Psoas muscle (tissue), 8 donors: Measurements from ENCODE around the gene PIK3AP1. TPM values are rescaled to one million over a fixed set of nuclear protein-coding genes. Genes with fewer than 3 reads are reported as not detected.
"Not testable (repeated sequence)": the region's sequence is repeated elsewhere in the genome, so short reads cannot be mapped to it uniquely, and the experiment has no call there.

ENCODE experiments used
- ATAC-seq, 4 donors: fragments of 200-7000 bp; cut with Tn5 transposase; one replicate each; pipeline ENCODE4 v1.9.1; 2020; ENCODE audit warnings: moderate library complexity in 3 of 4, mild to moderate bottlenecking in 2 of 4
- DNase-seq, 2 donors: peaks; one replicate each; pipeline ENCODE4 v3.0.0-alpha.2; 2020
- H3K27ac ChIP-seq: fragments of 200-600 bp; one replicate; pipeline ENCODE4 v1.8.0; 2022
- H3K27me3 ChIP-seq, 3 donors: fragments of 200-600 bp in 1 of 3; one replicate each; pipeline versions ENCODE4 v1.6.1 to v1.8.0; 2013 to 2022; ENCODE audit warnings: low read length in 2 of 3, mild to moderate bottlenecking in 2 of 3, moderate library complexity in 1 of 3; ENCODE audit not compliant: insufficient read depth in 3 of 3
- H3K36me3 ChIP-seq, 2 donors: fragments of 200-600 bp in 1 of 2; one replicate each; pipeline versions ENCODE4 v1.6.1 to v1.8.0; 2013 to 2022; ENCODE audit warnings: low read depth in 1 of 2, mild to moderate bottlenecking in 1 of 2, moderate library complexity in 1 of 2; ENCODE audit not compliant: insufficient read depth in 1 of 2
- H3K4me1 ChIP-seq: fragments of 200-600 bp; one replicate; pipeline ENCODE4 v1.8.0; 2022
- H3K4me3 ChIP-seq: fragments of 200-600 bp; one replicate; pipeline ENCODE4 v1.8.0; 2022; ENCODE audit warnings: mild to moderate bottlenecking
- H3K9me3 ChIP-seq: fragments of 200-600 bp; one replicate; pipeline ENCODE4 v1.8.0; 2022
- WGBS, 3 donors: extraction: QIAGEN DNeasy Blood & Tissue Kit; methylation state at CpG; one replicate each; pipeline versions ENCODE4 v1.1.6 to v1.1.7; 2013; 5-methylcytosine and 5-hydroxymethylcytosine counted together
- intact Hi-C, 2 donors: fragments of 100-400 bp; cut with DNase I; formaldehyde crosslinking; loops; one replicate each; pipeline versions ENCODE4 v1.11.0 to v1.14.2; 2022
- polyA plus RNA-seq, 3 donors: library from polyadenylated mRNA; stranded (reverse); fragments of 200-250 nt; gene quantifications; one replicate each; pipeline ENCODE4 v1.2.3, GENCODE V29; 2013
- total RNA-seq, 4 donors: library from RNA; stranded (reverse); fragmentation: NEBNext Ultra II Directional in 2 of 4; extraction: Animal tissue kit (Norgen Biotek cat#: 25700) in 2 of 4; gene quantifications; one replicate each; pipeline versions ENCODE4 v1.2.1 to v1.2.4, GENCODE V29; 2021 to 2023
- TF ChIP-seq, protein P1 (sequence below): fragments of 200-600 bp; IDR thresholded peaks from one replicate; pipeline ENCODE4 v1.8.0; 2022; ENCODE audit warnings: antibody characterized with exemption
- donor health status: healthy with polysubstance abuse.
- donor health status: DM: no; HTN: no; CAD: no; lungs with moderate emphysema.
- donor health status: Bipolar disorder and iron deficiency.
- donor health status: healthy.
- donor health status: DM: yes; HTN: yes; CAD: no.
- donor health status: DM: no; HTN: no; CAD: no.
- donor health status: DM: no; HTN: no; CAD: no.
- donor health status: DM: yes; HTN: yes; CAD: no.

PIK3AP1 gene
- total and polyA plus RNA-seq, 7 donors, result 0.17 to 8.6 (median 1.8) TPM

DNA sequence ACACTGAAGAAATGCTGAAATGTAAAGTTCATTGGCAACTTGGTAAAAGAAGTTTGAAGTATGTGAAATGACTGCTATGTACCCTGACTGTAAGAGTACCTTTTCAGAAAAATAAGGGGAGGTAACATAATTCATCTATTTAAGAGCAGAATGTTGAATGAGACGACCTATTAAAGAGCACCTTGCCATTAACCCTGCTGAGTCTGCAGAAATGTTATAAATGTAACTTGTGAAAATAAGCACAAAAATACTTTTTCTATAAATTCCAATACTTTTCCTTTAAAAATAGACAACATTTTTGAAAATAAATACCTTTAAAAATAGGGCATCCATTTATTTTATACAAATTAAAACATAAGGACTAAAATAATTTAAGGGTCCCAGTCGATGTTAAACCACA is 141.2 kb downstream of the PIK3AP1 start:
- Histone ChIP-seq H3K9me3 (no peaks in the 10 kb centered on the region), H3K27ac (no peak overlapping the region), H3K4me3 (no peak overlapping the region), H3K36me3 (peaks cover 0 to 9% of the 10 kb centered on the region in 2 donors), H3K4me1 (peaks cover 64% of the 10 kb centered on the region), H3K27me3 (no peaks in the 10 kb centered on the region)
- no peak for ATAC-seq
- TF ChIP-seq, protein P1, sequence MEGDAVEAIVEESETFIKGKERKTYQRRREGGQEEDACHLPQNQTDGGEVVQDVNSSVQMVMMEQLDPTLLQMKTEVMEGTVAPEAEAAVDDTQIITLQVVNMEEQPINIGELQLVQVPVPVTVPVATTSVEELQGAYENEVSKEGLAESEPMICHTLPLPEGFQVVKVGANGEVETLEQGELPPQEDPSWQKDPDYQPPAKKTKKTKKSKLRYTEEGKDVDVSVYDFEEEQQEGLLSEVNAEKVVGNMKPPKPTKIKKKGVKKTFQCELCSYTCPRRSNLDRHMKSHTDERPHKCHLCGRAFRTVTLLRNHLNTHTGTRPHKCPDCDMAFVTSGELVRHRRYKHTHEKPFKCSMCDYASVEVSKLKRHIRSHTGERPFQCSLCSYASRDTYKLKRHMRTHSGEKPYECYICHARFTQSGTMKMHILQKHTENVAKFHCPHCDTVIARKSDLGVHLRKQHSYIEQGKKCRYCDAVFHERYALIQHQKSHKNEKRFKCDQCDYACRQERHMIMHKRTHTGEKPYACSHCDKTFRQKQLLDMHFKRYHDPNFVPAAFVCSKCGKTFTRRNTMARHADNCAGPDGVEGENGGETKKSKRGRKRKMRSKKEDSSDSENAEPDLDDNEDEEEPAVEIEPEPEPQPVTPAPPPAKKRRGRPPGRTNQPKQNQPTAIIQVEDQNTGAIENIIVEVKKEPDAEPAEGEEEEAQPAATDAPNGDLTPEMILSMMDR, result no peak
- 61 to 80% (median 69%) methylated on average over 2 of the region's 2 CpGs for WGBS, 3 donors
- no peak for DNase-seq
- intact Hi-C loops, result no loop called here

DNA sequence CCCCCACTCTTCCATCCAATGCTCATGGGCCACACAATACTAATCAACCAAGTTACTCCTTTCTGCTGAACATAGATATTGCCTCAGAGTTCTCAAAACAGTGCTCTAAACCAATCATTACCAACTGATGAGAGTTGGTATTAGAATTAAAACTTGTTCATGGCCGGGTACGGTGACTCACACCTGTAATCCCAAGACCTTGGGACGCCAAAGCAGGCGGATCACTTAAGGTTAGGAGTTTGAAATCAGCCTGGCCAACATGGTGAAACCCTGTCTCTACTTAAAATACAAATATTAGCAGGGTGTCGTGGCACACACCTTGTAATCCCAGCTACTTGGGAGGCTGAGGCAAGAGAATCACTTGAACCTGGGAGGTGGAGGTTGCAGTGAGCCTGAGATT is 141.7 kb downstream of the PIK3AP1 start:
- intact Hi-C loops, result no loop called here
- Histone ChIP-seq H3K9me3 (no peaks in the 10 kb centered on the region), H3K27ac (no peak overlapping the region), H3K36me3 (peaks cover 0 to 9% of the 10 kb centered on the region in 2 donors), H3K4me1 (peaks cover 61% of the 10 kb centered on the region), H3K27me3 (no peaks in the 10 kb centered on the region), H3K4me3 (no peak overlapping the region)
- 67 to 90% (median 87%) methylated on average over 5 of the region's 5 CpGs for WGBS, 3 donors
- ATAC-seq (peak; percentile 37 to 80 (median 79)), DNase-seq (no peak)
- TF ChIP-seq, protein P1, result no peak

DNA sequence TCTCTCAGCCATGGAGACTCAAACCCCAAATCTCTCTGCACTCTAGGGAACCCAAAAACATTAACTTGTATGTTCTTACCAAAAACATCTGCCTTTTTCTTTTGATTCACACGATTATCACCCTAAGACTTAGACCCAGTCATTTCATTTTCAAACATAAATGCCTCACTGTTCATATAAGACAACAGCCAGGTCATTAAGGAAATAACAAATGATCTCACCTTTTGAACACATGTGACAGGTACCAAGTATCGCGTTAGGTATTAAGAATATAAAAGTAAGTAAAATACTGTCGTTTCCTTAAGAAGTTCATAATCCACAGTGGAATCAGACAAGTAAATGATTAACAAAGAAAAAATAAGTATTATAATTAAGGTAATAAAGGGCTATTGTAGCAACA is 142.3 kb downstream of the PIK3AP1 start:
- H3K4me1 ChIP-seq, result peaks cover 61% of the 10 kb centered on the region

DNA sequence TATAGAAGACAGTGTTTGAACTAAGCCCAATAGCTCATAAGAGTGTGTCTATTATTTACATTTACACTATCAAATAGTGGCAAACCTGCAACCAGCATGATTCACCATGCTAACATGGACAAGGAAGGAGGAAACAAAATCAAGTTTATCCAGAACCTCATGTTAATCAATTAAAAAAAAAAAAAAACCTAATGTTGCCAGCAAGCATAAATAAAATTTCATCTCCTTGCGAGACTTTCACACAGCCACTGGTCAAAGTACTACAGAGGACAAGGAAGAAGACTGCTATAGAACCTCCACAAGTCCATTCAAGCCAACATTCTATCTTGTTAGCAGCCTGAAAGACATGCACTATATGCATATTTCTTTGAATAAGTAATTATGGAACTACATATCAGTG is 143.2 kb downstream of the PIK3AP1 start:
- no peak for ATAC-seq
- WGBS, 3 donors, result 91 to 97% (median 95%) methylated on average over 1 of the region's 1 CpG
- no peak for DNase-seq
- Histone ChIP-seq H3K27ac (no peak overlapping the region), H3K27me3 (no peaks in the 10 kb centered on the region), H3K4me3 (no peak overlapping the region), H3K36me3 (peaks cover 0 to 9% of the 10 kb centered on the region in 2 donors), H3K4me1 (peaks cover 59% of the 10 kb centered on the region), H3K9me3 (no peaks in the 10 kb centered on the region)
- intact Hi-C loops, result no loop called here
- TF ChIP-seq, protein P1, result no peak

More for the DNA sequence above, 142.3 kb downstream of the PIK3AP1 start:
- H3K27ac ChIP-seq, result no peak overlapping the region
- no peak for DNase-seq
- intact Hi-C loops, result no loop called here
- TF ChIP-seq, protein P1, result no peak
- no peaks in the 10 kb centered on the region for H3K9me3 ChIP-seq
- H3K27me3 ChIP-seq, result no peaks in the 10 kb centered on the region
- H3K4me3 ChIP-seq, result no peak overlapping the region
- peaks cover 0 to 9% of the 10 kb centered on the region in 2 donors for H3K36me3 ChIP-seq
- ATAC-seq, result no peak
- 82 to 89% (median 83%) methylated on average over 4 of the region's 4 CpGs for WGBS, 3 donors

DNA sequence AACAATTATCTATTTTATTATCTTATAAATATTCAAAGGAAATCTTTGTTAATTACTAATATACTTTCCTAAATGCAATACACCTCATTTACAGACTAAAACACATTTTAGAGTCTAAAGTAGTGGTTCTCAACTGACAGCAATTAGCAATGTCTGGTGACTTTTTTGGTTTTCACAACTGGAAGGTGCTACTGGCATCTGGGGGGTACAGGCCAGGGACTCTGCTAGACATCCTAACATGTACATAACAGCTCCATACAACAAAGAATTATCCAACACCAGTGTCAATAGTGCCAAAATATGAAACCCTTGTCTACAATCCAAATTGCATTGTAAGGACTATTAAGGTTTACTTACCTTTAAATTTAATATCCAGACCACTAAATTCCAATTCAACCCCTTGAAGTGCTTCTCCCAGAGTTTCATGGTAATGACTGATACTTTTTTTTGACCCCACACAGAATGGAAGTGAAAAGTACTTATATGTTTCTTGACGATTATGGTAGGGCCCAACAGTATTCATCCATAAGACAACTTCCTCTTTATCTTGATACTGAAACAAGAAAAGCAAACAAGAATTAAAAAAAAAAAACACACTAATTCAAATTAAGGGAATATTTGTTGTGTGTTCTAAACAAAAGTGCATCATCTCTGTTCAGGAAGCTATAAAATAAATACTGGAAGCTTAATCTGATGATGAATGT is 143.9 kb downstream of the PIK3AP1 start:
- no peak for ATAC-seq
- H3K36me3 ChIP-seq, result peaks cover 0 to 9% of the 10 kb centered on the region in 2 donors
- H3K9me3 ChIP-seq, result no peaks in the 10 kb centered on the region
- intact Hi-C loops, result no loop called here
- H3K27me3 ChIP-seq, result no peaks in the 10 kb centered on the region
- no peak overlapping the region for H3K27ac ChIP-seq
- WGBS, 3 donors, result 73 to 85% (median 76%) methylated on average over 1 of the region's 1 CpG
- H3K4me3 ChIP-seq, result no peak overlapping the region
- TF ChIP-seq, protein P1, result no peak
- DNase-seq, result no peak
- H3K4me1 ChIP-seq, result peaks cover 59% of the 10 kb centered on the region

DNA sequence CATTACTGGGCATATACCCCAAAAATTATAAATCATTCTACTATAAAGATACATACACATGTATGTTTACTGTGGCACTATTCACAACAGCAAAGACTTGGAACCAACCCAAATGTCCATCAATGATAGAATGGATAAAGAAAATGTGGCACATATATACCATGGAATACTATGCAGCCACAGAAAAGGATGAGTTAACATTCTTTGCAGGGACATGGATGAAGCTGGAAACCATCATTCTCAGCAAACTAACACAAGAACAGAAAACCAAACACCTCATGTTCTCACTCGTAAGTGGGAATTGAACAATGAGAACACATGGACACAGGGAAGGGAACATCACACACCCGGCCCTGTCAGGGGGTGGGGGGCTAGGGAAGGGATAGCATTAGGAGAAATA is 145.8 kb downstream of the PIK3AP1 start:
- 93 to 98% (median 96%) methylated on average over 2 of the region's 2 CpGs for WGBS, 3 donors
- H3K27ac ChIP-seq, H3K36me3 ChIP-seq, ATAC-seq, DNase-seq, H3K4me3 ChIP-seq, H3K27me3 ChIP-seq, intact Hi-C loops, H3K9me3 ChIP-seq: not testable (repeated sequence)
- peaks cover 57% of the 10 kb centered on the region for H3K4me1 ChIP-seq
